ENCODE measurements around the gene VPS16. TPM values are rescaled to one million over a fixed set of nuclear protein-coding genes. Genes with fewer than 3 reads are reported as not detected.

The VPS16 gene
- total and polyA plus RNA-seq, 2 of the 4 experiments (the other 2 are of a cell fraction) = 38.7 to 48.0 TPM

DNA sequence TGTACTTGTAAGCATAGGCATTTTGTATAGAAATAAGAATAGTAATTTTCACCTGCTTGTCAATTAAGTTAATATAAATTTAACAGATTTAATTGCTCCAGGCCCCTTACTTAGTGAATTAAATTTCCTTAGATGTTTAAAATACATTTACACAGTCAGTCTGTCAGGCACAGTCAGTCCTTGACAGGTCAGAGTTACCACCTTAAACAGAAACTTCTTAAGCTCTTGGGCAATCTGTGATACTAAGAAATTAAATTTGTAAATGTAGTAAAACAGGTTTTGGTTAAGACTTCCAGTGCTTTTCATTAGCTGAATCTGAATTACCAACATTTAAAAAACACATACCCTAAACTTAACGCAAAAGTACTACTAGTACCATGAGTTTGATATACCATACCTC lies 48.7 kb downstream of the VPS16 start:
- Histone ChIP-seq H3K4me2 (ENCODE audit: low read depth, low read length) (no peak overlapping the region), H2BK20ac (ENCODE audit: low read depth, low read length) (no peak overlapping the region), H2AK5ac (ENCODE audit: low read depth, low read length) (no peak overlapping the region), H4K91ac (ENCODE audit: insufficient read depth, low read depth, low read length) (no peak overlapping the region), H3K27ac (ENCODE audit: insufficient read depth, low read length) (no peak overlapping the region), H3K56ac (ENCODE audit: extremely low read depth, insufficient read depth, low read length) (no peak overlapping the region), H3K9ac (ENCODE audit: low read depth, low read length) (no peak overlapping the region), H3K4me1 (ENCODE audit: control insufficient read depth, insufficient read depth, low read length) (no peaks in the 10 kb centered on the region; the same call in 1 of the 2 replicates), H3K79me1 (ENCODE audit: low read depth in 1 of 2, low read length in 2 of 2) (peaks cover 32 to 70% of the 10 kb centered on the region in 2 experiments), H2AK9ac (replicated peaks; ENCODE audit: low read depth, low read length, poor library complexity) (no peak overlapping the region), H3K14ac (replicated peaks; ENCODE audit: low read depth, low read length) (no peak overlapping the region), H3K9me1 (ENCODE audit: insufficient read depth, low read length) (peaks cover 15% of the 10 kb centered on the region), H2BK15ac (ENCODE audit: low read depth, low read length) (no peak overlapping the region), H2BK120ac (ENCODE audit: low read depth, low read length) (no peak overlapping the region), H2BK5ac (ENCODE audit: low read depth, low read length, poor library complexity, severe bottlenecking) (no peak overlapping the region), H3K18ac (ENCODE audit: low read depth, low read length) (no peak overlapping the region), H3K27me3 (ENCODE audit: control insufficient read depth, insufficient read depth, low read length) (no peaks in the 10 kb centered on the region), H3K4me3 (ENCODE audit: insufficient read depth, low read depth, low read length) (no peak overlapping the region), H4K20me1 (ENCODE audit: insufficient read depth, low read length) (peaks cover 37% of the 10 kb centered on the region), H3K9me3 (ENCODE audit: control insufficient read depth, insufficient read depth, low read length) (no peaks in the 10 kb centered on the region), H3K36me3 (ENCODE audit: control insufficient read depth, insufficient read depth, low read length) (no peaks in the 10 kb centered on the region), H3K4ac (ENCODE audit: low read depth, low read length) (no peak overlapping the region), H2AFZ (replicated peaks; ENCODE audit: low read length, poor library complexity) (no peak overlapping the region), H4K5ac (ENCODE audit: low read depth, low read length) (no peak overlapping the region), H3K23ac (ENCODE audit: low read depth, low read length) (no peak overlapping the region), H4K8ac (ENCODE audit: low read depth in 2 of 2, low read length in 2 of 2) (no peak overlapping the region)
- TF ChIP-seq MAFK (IDR thresholded peaks at IDR 0.05; ENCODE audit: low read depth, low read length) = no peak
- TF ChIP-seq POLR2A (IDR thresholded peaks at IDR 0.05; ENCODE audit: low read depth, low read length) = no peak
- TF ChIP-seq RCOR1 (IDR thresholded peaks at IDR 0.05; ENCODE audit: insufficient replicate concordance, low read length) = no peak
- TF ChIP-seq, protein P1, sequence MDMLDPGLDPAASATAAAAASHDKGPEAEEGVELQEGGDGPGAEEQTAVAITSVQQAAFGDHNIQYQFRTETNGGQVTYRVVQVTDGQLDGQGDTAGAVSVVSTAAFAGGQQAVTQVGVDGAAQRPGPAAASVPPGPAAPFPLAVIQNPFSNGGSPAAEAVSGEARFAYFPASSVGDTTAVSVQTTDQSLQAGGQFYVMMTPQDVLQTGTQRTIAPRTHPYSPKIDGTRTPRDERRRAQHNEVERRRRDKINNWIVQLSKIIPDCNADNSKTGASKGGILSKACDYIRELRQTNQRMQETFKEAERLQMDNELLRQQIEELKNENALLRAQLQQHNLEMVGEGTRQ (IDR thresholded peaks at IDR 0.05; ENCODE audit: low read depth, low read length) = no peak
- no peak for TF ChIP-seq BHLHE40 (IDR thresholded peaks at IDR 0.05; ENCODE audit: low read depth, low read length)
- no peak for TF ChIP-seq RFX5 (IDR thresholded peaks at IDR 0.05; ENCODE audit: low read depth, low read length)
- TF ChIP-seq SMC3 (IDR thresholded peaks at IDR 0.05; ENCODE audit: low read depth, low read length) = no peak
- TF ChIP-seq CHD1 (IDR thresholded peaks at IDR 0.05; ENCODE audit: low read depth, low read length) = no peak
- ChIA-PET CTCF (no interaction called here), POLR2A (ENCODE audit: unreplicated experiment) (no interaction called here)
- no CpG with 5 or more reads among the region's 1 CpG for WGBS, 2 experiments (ENCODE audit: extremely low coverage in 2 of 2, insufficient read length in 1 of 2)
- DNase-seq = no peak
- in situ Hi-C loops (cut with MboI; ENCODE audit: low sequenced_read_pairs) = no loop called here
- BruUV-seq (replicated peaks) = no TSS peak
- intact Hi-C loops (cut with micrococcal nuclease) = no loop called here
- no peak for ATAC-seq (ENCODE audit: low read depth)
- dilution Hi-C loops (cut with HindIII; ENCODE audit: low sequenced_read_pairs, unreplicated experiment) = no loop called here
